NCI-H2029 treated with DMSO at 0.1 percent for 48 hours (cell line): ENCODE measurements around the gene SLC25A21.

Experiments used
- DNase-seq: peaks from one replicate; lab custom pipeline; 2025; lab: John Stamatoyannopoulos, UW

Gene SLC25A21

DNA sequence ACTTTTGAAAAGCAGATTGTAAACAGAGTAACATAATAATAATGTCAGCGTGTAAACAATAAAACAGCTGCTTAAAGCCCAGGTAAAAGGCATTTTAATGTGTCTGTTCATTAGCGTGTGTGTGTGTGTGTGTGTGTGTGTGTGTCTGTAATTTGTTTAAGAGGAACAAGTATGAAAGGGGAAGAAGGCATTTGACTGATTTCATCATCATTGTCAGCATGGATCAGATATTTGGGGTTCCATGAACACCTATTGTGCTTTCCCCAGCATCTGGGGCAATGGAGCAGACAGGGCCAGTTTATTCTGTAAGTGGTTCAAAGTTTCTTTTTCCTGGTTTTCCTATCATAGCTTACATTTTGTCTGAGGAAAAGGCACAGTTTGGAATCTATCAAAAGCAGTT lies 28.9 kb downstream of the SLC25A21 start:
- no peak for DNase-seq

DNA sequence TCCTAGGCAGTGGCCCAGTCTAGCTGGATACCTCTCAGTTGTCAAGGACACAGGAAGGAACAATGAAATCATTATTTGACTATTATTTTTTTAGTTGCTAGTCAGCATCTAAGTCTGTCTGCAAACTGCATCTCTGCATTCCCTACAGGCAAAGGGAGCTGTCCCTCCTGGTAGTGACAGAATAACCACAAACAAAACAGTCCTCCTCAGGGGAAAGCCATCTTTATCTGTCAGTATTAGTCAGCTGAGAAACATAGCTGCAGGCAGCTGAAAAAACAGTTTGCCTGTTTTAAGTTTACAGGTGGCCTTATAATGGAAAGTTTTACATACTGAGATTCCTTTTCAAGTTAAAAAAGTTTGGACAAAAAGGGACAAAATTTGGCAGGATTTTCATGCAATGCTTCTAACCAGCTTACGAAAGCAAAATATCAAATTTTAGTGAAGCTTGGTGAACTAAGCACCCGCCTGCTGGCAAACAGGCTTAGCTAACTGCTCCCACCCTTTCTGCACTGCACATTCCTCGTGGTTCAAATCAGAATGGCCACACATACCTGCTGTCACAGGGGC lies 29.5 kb downstream of the SLC25A21 start:
- no peak for DNase-seq

GRCh38 chr14:37140176-37140575 lies 32.2 kb downstream of the SLC25A21 start:
- no peak for DNase-seq

- DNase-seq: no peak
These were observed 32.7 kb downstream of the SLC25A21 start for GRCh38 chr14:37139710-37140109.

DNA sequence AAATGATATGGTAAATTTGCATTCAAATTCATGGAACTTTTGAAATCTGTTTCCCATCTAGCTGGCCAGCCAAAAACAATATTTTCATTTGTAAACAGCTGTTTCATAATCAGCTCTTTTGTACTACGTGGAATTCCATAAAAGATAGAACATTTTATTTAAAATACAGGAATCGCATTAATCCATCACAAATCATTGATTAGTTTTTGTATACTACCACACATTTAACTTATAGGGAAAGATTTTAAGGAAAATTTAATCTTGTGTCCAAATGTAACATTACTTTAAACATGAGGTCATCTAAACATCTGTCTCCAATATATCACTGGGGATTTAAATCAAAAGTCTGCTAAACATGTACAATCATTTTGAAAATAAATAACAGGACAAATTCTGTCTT lies 33.5 kb downstream of the SLC25A21 start:
- no peak for DNase-seq

DNA sequence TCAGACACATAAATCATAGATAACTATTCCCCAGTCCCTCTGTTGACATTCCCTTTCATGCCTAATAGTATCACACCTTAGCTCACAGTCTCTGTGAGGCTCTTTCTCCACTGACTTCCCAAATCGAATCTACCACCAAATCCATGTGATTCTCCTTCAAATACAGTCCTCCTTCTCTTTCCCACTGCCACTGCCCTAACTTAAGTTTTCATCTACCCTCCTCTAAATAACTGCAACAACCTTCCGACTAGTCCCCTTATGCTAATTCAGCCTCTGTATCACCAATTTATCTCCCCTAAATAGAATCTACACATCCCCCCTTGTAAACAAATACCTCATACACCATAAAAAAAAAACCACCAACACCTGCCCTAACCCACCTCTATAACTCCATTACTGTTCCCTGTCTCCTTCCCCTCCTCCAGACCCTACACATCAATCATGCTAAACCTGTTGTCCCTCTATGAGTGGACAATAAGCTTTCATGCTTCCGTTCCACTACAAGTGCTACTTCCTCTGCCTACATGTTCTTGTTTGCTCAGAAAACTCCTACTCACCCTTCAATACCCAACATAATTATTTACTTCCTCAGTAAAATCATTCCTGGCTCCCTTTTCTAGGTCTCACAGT lies 39.0 kb downstream of the SLC25A21 start:
- no peak for DNase-seq

DNA sequence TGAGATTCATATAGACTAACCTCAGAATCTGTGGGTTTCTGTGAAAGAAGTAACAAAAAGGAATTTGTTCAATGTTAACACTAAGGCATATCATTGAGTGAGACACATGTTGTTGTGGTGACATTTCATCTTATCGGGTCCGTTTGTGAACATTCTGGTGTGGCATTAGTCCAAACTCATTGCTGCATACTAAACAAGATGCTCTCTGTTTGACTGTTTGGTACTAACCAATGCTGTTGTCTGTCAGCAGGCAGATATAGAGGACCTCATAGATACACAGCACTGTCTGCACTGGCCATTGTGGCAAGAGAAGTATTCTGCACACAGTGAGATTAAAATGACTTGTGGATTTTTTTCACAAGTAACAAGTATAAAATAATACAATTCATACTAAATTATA lies 41.2 kb downstream of the SLC25A21 start:
- DNase-seq: no peak

- no peak for DNase-seq
These were observed 43.4 kb downstream of the SLC25A21 start for GRCh38 chr14:37129047-37129446.

- no peak for DNase-seq
These were observed 47.8 kb downstream of the SLC25A21 start for GRCh38 chr14:37124614-37125013.

DNA sequence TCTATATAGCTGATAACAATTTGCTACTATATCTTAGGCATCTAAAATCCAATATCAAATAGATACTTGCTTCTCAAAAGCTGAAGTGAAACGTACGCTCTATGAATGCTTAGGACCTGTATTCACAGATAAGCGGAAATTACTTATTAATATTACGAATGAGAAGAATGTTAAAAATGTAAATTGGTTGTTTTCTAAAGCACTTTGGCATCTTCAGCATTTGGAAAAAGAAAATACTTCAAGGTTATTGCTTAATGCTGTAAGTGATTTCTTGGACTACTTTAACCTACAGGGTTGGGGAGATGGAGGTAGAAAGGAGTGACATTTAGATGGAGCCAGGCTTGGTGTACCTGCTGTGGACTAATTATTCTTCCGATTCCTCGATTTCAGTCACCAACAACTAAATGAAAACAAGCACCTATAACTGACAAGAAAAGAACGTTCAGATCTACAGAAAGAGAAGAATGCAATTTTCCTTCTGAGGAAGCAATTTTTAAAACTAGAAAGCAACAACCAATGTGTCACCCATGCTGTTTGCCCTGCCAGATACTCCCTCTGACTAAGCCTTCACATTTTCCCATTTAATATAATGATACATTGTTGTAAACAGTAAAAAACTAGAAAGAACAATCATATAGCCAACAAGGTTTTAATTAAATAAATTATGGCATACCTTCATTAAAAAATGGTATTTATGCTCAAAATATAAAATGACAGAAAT lies 49.3 kb downstream of the SLC25A21 start:
- no peak for DNase-seq

DNA sequence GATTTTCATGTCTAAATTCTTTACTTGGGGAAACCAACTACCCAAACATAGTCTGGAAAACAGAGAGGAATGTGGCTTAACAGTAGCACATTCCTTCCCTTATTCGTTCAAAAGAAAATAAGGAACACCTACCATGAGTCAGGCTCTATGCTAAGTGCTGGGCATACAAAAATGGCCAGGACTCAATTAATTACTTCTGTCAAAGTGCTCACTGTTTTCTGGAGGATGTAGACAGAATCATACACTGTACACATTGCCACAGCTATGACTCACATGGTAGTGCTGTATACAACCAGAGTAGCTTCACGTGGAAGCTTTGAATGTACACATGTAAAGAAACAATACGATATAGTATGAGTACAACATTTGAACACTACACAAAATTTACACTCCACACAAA lies 50.1 kb downstream of the SLC25A21 start:
- no peak for DNase-seq

DNA sequence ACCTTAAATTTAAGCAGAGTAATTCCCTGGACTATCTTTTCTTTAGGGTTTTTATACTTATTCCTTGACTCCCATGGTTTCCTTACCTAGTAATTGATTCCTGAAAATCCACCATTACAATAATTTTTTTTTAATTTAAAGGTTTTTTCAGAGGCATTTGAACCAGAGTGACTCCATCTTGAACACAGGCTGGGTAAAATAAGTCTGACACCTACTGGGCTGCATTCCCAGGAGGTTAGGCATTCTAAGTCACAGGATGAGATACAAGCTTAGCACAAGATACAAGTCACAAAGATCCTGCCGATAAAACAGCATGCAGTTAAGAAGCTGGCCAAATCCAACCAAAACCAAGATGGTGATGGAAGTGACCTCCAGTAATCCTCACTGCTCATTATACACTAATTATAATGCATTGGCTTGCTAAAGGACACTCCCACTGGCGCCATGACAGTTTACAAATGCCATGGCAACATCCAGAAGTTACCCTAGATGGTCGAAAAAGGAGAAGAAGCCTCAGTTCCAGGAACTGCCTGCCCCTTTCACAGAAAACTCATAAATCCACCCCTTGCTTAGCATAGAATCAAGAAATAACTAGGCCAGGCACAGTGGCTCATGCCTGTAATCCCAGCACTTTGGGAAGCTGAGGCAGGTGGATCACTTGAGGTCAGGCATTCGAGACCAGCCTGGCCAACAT lies 53.6 kb downstream of the SLC25A21 start:
- no peak for DNase-seq

- no peak for DNase-seq
These were observed 55.2 kb downstream of the SLC25A21 start for GRCh38 chr14:37116933-37117849.

- DNase-seq: no peak
These were observed 57.0 kb downstream of the SLC25A21 start for GRCh38 chr14:37115406-37115805.

DNA sequence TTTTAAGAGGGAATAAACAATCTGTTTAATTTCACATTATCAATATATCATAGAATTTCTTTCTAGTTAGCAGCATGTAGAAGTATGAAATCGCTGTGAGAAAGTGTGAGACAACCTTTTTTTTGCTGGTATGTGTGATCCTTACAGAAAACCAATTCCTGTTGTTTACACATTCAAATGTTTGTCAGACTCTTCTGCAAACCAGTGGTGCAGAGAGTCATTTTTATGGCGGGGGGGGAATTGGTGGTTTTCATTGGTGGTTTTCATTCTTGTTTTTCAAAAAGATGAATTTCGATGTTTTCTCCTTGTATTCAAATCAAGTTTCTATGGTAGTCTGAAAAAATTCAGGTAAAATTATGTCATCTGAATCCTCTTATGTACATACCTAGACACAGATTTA lies 57.8 kb downstream of the SLC25A21 start:
- no peak for DNase-seq

GRCh38 chr14:37114002-37114401 lies 58.4 kb downstream of the SLC25A21 start:
- DNase-seq: no peak

DNA sequence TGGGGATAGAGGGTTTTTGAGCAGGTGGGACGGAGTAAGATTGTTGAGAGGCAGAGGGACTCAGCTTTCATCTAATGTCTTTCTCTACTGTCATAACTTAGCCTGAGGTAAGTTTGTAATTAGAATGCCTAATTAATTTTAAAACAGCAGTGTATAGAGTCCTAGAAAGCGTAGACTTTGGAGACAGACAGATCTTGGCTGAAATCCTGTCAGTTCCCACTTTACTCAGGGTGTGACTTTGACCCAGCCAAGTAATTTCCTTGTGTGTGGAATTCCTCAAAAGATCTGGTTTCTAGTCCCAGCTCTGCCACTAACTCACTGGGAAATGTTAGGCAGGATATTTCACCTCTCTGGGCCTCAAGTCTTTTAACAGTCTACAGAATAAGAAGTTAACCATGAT lies 74.3 kb downstream of the SLC25A21 start:
- DNase-seq: no peak

DNA sequence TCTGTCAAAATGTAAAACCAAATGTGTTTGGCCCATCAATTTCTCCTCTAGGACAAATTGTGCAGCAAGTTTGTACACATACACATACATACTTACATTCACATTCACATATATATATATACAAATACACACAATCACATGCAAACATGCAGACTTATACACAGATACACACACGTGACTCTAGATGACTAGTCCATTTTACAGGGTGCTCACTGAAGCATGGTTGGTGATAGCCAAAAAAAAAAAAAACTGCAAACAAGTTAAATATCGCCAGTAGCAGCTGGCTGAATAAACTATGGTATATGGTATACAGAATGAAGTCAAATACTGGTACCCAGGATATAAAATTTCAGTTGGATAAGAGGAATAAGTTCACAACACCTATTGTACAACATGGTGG lies 77.9 kb downstream of the SLC25A21 start:
- no peak for DNase-seq

DNA sequence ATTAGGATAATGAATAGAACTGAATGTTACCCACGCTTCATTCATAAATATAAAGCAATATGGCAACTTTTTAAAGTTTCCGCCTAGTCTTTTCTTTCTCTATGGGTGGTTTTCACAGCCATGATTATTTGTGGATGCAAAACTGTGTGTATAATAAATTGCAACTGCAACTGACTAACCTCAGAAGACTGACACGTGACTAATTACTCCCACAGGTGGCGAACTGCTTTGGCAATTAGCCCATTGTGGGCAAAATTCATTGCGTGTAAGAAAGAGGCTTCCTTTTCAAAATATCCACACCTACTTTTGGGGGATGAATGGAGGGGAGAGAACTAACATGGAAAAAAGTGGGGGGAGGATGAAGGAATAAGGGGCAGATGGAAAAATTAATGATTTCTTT lies 79.0 kb downstream of the SLC25A21 start:
- DNase-seq: no peak

GRCh38 chr14:37091651-37092050 lies 80.8 kb downstream of the SLC25A21 start:
- DNase-seq: no peak

- DNase-seq: no peak
These were observed 82.4 kb downstream of the SLC25A21 start for GRCh38 chr14:37090026-37090425.

DNA sequence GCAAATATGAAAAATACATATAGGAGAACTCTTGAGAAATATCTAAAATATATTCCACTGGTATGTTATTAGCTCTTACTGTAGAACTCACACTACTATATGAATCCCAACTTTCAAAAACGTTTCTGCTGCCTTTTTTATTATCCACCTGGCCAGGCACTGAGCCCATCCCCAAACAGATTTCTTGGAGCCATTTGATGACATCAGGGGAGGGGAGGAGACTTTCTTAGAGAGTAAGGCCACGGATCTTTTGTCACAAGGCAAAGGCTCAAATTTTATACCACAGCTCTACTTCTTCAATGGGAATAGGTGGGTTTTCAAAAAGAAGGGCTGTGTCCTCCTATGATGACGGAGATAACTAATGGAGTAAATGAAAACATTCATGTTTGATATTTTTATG lies 83.0 kb downstream of the SLC25A21 start:
- no peak for DNase-seq
